HG03354 (cell line): ENCODE data around the gene MMS22L.

Experiments used
- ATAC-seq: cut with Tn5 transposase; IDR thresholded peaks from one replicate; pipeline ENCODE4 v1.9.1; 2021; ENCODE audit warnings: mild to moderate bottlenecking; ENCODE audit not compliant: unreplicated experiment, poor library complexity, severe bottlenecking

MMS22L gene, protein sequence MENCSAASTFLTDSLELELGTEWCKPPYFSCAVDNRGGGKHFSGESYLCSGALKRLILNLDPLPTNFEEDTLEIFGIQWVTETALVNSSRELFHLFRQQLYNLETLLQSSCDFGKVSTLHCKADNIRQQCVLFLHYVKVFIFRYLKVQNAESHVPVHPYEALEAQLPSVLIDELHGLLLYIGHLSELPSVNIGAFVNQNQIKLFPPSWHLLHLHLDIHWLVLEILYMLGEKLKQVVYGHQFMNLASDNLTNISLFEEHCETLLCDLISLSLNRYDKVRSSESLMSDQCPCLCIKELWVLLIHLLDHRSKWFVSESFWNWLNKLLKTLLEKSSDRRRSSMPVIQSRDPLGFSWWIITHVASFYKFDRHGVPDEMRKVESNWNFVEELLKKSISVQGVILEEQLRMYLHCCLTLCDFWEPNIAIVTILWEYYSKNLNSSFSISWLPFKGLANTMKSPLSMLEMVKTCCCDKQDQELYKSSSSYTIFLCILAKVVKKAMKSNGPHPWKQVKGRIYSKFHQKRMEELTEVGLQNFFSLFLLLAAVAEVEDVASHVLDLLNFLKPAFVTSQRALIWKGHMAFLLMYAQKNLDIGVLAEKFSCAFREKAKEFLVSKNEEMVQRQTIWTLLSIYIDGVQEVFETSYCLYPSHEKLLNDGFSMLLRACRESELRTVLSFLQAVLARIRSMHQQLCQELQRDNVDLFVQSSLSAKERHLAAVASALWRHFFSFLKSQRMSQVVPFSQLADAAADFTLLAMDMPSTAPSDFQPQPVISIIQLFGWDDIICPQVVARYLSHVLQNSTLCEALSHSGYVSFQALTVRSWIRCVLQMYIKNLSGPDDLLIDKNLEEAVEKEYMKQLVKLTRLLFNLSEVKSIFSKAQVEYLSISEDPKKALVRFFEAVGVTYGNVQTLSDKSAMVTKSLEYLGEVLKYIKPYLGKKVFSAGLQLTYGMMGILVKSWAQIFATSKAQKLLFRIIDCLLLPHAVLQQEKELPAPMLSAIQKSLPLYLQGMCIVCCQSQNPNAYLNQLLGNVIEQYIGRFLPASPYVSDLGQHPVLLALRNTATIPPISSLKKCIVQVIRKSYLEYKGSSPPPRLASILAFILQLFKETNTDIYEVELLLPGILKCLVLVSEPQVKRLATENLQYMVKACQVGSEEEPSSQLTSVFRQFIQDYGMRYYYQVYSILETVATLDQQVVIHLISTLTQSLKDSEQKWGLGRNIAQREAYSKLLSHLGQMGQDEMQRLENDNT

DNA sequence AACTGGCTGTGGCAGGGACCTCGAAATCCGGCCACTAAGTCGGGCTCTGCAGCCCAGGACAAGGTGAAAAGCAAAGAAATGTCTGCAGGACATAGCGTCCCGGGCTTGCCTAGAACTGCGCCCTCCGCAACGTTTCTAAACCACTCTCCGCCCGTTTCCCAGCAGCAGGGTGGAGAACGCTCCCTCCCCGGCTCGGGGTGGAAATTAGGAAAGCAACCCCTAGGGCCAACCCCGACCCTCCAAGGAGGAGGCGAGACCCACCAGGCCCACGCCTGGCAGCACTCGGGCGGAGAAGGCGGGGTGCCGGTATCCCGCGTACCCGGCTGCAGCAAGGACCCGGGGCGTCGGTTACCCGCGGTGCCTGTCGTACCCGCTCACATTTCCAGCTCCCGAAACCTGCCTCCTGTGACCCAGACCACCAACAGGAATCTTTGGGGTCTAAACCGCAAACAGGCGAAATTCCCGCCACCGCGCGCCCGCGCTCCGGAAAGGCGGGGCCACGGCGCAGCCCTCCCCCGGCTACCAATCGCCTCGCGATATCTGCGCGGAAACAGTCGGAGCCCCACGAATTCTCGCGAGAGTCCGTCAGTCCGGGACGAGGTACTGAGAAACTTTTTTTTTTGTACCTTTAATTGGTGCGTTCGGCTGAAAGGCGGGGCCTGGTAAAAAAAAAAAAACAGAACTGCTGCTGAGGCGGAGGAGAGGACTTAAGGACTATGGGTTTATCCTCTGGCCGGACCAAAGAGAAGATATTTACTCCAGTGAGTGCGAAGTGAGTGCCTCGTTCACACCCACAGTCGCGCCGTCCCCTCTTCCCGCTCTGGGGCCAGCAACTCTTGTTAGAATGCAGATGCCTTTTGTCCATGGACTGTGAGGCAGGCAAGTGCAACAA is at the start of gene MMS22L:
Gene MMS22L, minus strand, starts transcription at position 491 of the 892 bp plus-strand sequence. CDS start 739 bp downstream, outside the sequence.
- peak; percentile 97 for ATAC-seq

DNA sequence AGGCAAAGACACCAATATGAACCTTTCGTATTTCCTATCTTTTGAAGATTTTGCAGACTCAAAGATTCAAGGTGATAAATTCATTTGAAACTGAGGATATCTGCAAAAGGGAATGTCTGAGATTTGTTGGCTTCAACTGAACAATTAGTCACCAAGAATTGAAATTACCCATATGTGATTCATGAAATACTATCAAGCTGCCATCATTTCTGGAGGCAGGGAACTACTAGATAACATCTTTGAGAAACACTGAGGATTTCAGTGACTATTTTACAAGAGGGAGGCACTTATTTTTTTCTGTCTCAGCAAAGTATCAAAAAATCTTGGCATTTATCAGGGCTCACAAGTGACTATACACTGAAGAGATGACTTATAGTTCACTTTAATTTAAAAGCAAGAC is 39.8 kb upstream of the MMS22L start:
- no peak for ATAC-seq

DNA sequence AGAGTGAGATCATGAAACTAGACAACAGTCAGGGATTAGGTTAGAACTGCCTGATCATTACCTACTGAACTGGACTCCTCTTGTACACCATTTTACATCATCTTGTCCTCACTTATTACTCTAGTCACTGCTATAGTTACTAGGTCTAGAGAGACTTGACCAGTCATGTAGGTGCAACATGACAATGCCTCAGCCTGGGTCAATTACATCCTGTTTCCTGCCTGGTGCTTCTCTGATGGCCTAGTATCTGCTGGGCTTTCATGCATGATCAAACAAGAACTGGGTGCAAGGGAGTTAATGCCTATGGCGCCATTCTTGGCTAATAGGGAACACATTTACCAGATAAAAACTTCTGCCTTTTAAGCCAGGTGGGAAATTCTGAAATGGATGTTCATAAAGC is 39.2 kb upstream of the MMS22L start:
- no peak for ATAC-seq

DNA sequence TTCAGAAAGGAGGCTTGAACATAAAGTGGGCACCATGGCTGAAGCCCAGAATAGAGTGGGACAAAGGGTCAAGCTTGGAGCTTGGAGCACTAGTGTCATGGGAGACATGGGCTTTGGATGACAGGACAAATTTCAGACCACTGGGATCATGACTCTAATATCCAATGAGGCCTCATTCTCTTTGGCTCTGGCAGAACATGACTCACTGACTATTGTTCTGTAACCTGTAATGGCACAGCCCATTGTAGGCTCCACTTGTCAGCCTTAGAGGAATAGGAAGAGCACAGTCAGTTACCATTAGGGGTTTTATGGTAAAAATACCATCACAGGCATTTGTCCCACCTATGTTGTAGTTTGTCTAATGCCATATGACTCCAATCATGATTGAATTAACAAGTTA is 34.0 kb upstream of the MMS22L start:
- no peak for ATAC-seq

DNA sequence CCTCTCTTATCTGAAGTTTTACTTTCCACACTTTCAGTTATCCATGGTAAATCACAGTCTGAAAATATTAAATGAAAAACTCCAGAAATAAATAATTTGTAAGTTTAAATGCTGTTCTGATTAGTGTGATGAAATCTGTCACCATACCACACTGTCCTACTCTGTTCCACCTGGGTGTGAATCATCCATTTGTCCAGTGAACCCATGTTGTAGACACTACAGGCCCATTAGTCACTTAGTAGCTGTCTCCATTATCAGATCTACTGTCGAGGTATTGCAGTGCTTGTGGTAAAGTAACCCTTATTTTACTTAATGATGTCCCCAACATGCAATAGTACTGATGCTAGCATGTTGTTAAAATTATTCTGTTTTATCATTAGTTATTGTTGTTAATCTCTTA is 29.2 kb upstream of the MMS22L start:
- no peak for ATAC-seq

DNA sequence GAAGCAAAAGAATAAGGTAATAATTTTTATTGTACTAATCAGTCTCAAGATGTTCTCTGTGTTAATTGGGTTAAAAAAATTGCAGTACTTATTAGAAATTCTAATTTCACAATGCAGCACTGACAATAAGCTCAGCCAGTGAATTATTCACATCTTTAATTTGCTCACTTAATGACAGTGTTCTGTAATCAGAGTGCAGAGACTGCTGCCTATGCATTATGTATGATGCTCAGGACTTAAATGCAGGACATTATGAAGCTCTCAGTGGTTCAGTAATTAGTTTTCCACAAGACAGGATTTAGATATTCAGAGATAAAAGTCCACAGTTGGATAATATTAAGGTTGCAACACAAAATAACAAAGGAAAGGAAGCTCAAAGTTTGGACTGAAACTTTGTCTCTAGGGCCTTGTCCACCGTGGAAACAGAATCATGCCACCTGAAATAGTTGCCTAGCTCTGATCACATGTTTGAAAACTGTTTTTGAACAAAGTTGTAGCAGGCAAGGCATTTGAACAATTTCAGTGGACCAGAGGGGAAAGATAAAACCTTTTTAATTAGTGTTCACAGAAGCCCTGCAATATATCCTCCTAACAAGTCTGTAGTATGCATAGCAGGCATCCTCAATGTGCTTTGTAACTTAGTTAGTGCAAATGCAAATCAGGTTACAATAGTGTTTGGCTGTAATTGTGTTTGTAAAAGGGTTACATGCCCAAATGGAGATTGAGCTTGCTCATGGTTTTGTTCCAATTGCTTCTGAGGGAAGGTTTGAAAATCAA is 23.7 kb upstream of the MMS22L start:
- ATAC-seq, result no peak

DNA sequence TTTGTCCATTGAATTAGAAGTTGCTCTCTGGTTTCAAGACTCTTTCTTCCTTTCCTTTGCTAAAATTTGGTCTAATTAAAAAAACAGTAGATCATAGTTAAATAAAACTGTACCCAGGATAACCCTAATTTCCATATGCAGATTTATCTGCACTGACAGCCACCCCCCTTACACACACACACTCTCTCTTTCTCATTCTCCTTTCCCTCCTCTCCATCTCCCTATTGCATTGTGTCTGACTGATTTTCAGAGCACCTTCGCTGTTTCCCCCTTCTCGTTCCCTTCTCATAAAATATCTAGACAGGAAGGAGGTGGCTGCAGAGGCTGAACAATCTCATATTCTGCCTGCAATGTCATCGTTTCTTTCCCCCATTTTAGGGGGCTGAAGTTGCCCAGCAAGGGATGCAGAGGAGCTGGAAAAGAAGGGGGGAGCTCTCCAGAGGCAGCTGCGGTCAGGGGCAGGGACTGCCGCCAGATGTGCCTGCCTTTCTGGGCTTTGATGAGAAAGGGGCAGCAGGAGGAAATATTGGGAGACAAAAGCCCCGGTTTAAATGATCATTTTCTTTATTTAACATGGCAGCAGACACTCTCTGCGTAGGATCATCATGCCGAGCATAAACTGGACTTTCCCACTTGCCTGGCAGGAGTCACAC is 22.5 kb upstream of the MMS22L start:
- no peak for ATAC-seq

DNA sequence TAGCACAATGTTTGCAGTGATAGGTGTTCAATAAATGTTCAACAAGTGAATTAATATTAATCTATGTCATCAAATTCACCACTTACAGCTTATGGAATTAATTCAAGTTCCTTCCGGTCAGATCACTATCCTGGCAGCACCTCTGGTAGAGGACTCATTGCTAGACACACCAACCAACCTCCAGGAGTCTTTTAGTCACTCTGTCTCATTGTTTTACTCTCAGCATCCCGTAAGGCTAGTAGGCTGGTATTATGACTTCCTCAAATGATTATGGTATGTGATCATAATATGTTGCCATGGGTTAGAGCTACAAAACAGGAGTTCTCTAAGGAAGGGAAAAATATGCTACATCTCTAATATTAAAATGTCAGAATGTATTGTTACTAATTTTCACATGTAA is 21.7 kb upstream of the MMS22L start:
- ATAC-seq, result no peak

DNA sequence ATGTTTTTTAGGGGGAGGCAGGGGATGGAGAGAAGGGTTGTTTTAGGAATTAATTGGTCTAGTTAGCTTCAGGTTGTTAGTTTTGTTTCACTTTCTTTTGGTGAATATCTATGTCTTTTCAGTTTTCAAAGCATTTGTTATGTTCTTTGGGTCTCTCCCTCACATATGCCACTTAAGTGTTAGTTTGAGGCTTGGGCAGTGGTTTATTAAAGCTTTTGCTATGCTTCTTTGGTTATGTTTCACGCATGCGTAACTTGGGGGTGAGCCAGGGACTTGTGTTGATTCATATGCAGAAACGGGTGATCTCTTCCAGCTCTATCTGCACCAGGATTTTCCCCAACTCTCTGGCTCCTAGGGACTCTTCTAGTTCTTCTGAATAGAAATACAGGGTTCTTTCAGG is 11.4 kb upstream of the MMS22L start:
- no peak for ATAC-seq

DNA sequence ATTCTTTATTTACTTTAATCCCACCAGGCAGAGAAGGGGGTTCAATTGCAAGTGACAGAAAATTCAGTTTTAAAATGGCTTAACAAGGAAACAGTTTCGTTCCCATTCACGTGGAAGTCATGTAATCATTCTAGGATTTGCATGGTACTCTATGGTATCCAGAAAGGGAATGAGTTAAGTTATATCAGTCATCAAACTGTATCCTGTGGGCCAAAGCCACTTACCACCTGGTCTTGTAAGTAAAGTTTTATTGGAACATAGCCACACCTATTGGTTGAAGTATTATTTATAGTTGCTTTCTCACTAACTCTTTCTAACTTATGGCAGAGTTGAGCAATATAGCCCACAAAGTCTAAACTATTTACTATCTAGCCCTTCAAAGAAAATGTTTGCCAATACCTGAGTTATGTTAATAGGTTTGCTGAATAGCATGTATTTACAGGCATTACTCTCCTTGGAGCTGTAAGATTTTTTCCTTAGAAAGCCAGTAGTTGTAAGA is 10.2 kb upstream of the MMS22L start:
- ATAC-seq, result no peak

DNA sequence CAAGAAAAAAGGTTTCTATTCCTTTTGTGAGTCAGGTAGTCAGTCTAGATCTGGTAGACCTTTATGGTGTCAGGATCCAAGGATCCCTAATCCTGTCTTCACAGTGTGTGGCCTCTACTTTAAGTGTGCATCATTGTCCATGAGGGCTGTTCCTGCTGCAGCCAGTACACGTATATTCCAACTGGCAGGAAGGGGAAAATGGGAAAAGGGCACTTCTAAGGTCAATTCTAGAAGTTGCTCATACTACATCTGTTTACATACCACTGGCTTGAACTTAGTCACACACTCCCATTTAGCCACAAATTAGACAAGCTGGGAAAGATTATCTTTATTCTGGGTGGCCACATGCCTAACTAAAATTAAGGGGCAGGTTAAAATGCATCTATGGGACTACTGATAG is 9.7 kb upstream of the MMS22L start:
- ATAC-seq, result no peak

DNA sequence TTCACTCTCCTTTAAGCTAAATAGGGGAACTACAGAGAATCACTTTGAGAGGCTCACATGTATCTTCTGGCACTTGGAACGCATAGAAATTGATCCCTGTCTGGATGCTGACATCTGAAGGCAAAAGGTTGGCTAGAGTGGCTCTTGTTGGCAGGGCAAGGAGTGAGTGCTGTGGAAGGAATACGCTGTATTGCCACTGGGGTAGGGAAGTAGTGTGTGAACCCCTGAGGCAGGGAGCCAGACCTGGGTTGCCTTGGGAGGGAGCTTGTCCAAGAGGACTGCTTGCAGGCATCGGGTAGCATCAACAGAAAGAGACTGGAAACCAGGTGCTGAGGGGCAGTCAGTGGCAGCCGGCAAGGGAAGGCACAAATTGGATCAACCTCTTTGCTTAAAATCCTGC is 8.9 kb upstream of the MMS22L start:
- ATAC-seq, result no peak

DNA sequence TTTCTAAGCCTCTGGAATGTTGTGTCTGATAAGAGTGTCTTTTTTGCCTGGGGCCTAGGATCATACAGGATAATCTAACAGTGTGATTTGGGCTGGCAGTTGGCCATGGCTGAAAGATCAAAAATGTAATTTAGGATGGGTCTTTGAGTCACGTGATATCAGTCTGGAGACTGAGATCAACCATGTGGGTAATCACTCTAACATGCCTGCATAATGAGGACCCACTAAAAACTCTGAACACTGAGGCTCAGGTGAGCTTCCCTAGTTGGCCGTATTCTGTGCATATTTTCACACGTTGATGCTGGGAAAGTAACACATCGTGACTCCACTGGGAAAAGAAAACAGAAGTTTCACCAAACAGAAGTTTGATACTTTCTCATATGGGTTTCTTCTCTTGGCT is 6.3 kb upstream of the MMS22L start:
- no peak for ATAC-seq

DNA sequence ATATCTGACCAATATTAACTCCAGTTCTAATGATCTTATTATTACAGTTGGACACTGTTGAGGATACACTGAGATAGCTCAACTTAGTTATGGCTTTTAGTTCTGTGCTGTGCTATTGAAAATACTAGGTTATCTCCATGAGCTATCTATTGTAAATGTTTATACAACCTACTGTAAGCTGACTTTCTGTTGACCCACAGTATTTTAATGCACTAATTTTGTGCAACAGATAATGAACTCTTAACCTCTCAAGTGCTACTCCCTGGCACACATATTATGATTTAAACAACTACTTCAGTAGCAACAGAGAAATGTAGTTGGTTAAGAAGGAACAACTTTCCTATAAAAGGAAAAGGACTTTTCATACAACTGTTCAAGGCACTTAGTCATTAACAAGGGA is 5.2 kb upstream of the MMS22L start:
- no peak for ATAC-seq

DNA sequence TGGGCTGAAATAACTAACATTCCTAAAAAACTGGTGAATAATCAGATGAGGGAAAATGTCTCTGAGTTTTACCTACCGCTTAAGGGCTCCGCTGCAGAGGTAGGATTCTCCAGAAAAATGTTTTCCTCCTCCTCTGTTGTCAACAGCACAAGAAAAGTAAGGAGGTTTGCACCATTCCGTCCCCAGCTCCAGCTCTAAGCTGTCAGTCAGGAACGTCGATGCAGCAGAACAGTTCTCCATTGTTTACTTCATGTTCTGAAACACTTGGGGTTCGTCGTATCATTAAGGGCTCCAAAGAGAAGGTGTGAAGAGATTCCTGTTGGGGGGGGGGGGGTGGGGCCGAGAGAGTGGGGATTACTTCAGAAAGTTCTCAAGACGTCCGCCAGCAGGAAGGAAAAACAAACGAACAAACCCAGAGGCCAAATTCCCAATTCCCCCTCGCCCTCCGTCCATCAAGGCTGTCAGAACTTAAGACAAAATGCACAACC is 734 bp downstream of the MMS22L start:
- ATAC-seq, result peak; percentile 1

DNA sequence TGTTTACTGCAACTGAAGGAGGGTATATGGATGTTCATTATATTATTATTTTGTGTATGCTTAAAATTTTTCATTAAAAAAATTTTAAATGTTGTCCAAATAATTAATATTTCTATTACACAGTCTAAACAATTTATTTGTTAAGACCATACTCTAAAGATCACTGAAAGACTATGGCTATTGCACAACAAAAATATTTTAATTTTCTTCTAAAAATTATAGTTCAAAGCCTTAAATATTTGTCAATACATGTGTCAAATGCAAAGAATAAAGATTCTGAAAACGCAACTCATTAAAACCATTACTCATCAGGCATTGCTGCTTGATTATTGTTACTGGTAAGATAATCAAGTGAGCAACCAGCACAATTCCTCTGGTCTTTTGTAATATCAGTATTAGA is 2.2 kb downstream of the MMS22L start:
- no peak for ATAC-seq

DNA sequence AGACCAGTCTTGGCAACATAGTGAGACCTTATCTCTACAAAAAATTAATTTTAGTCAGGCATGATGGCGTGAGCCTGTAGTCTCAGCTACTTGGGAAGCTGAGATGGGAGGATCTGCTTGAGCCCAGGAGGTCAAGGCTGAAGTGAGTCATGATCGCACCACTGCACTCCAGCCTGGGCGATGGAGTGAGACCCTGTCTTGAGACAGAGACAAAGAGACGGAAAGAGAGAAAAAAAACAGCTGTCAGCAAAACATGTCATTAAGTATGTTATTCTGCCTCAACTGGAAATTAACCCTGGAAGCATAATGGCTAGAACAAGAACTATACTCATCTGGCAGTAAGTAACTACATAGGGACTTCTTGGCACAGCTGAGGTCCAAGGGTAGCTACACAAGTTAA is 7.2 kb downstream of the MMS22L start:
- ATAC-seq, result no peak

DNA sequence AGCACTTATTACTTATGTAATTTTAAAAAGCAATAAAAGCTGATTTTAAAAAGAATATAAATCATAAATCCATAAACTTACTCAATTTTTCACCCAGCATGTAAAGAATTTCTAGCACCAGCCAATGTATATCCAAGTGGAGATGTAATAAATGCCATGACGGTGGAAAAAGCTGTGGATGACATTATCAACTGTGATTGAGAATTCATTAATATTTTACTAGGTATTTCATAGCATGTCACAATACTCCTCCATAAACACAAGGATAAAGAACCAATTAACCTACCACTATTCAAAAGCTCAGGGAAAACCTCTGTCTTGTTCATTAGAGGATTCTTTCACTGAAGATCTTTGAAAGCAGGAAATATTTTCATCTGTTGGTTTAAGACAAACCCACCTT is 13.2 kb downstream of the MMS22L start:
- ATAC-seq, result no peak
